HG03378 (cell line): ENCODE data around the gene SLC43A3.

Source experiments
- ATAC-seq: cut with Tn5 transposase; IDR thresholded peaks from one replicate; pipeline ENCODE4 v1.9.1; 2021; ENCODE audit warnings: mild to moderate bottlenecking, moderate library complexity; ENCODE audit not compliant: unreplicated experiment

The SLC43A3 gene

DNA sequence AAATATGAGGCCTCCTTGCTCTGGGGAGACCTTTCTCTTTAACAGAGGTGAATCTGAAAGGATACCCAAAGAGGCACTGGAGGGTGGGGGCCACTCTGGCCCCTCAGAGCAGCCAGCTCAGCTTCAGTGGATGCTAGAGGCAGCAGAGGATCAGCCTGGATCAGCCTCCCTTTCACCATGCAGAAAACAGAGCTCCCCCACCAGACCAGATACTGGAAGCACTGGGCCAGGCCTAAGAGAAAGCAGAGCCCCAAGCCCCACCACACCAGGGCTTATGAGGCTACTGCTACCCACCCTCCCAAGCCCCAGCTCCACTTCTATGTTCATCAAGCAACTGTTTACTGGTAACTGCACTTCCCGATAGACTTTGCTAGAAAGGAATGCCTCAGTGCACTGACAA lies 4.0 kb upstream of the SLC43A3 start:
- no peak for ATAC-seq

DNA sequence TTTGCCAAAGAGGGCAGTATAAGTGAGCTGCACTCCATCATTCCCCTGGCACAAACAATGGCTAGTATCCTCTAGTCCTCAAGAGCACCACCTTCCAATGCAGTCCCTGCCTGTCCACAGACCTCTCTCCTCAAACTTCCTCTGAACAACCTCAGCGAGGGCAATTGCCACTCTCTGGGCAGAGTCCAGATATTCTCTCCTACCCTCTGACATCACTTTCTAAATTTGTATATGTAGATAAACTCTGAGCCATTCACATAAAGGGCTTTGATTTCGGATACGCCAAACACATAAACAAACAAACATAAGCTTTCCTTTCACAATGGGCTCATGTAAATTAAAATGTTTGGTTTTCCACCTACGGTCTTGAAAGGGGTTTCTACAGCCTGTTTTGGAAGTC lies 3.0 kb upstream of the SLC43A3 start:
- no peak for ATAC-seq

DNA sequence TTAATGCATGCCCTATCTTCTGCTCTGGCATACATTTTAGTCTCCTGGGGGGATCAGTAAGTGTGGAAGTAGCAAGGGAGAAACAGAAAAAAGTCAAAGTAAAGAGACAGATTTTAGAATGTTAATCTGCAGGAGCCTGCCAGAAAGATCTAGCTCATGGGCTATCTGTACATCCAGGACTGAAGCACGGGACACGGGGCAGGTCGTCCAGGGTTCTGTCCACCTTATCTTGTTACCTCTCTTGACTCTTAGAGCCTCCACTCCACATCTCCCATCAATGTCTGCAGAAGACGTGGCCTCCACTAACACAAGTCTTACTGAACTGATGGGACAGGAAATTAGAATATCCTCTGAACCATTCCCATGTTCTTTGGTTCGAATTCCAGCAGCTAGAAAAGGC lies 1.7 kb upstream of the SLC43A3 start:
- ATAC-seq = no peak

DNA sequence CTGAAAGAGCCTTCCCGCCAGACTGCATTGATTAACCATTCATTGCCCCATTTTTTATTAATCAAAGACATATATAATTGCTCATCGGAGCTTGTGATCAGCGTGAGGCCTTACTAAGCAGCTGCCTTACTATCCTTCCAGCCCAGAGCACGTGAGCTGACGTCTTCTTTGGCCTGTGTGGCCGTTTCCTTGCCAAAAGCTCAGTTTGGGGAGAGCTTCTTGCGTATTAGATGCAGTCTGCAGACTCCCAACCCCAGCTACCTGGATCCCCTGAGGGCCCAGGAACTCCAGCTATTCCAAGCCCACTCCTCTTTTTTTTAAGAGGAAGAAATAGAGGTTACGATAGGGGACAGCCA lies 784 bp upstream of the SLC43A3 start:
- ATAC-seq = no peak

DNA sequence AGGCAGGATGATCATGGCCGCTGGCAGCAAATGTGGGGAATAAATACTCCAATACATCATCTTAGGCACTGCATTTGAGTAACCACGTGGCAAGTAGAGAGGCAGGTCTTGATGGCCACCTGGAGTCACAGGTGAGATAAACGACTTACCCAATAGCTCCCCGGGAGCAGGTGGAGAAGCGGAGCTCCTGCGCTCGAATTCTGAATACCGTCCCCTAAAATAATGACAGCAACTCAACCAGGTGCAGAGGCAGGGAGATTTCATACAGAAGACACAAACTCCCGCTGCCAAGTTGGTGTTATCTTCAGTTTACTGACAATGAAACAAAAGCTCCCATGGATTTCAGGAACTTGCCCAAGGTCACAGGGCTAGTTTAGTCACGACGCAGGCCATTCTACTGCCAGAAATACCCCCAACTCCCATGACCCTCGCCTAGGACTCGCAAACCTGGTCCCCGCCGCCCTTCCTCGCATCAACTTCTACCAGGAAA lies 437 bp downstream of the SLC43A3 start:
- ATAC-seq = no peak

DNA sequence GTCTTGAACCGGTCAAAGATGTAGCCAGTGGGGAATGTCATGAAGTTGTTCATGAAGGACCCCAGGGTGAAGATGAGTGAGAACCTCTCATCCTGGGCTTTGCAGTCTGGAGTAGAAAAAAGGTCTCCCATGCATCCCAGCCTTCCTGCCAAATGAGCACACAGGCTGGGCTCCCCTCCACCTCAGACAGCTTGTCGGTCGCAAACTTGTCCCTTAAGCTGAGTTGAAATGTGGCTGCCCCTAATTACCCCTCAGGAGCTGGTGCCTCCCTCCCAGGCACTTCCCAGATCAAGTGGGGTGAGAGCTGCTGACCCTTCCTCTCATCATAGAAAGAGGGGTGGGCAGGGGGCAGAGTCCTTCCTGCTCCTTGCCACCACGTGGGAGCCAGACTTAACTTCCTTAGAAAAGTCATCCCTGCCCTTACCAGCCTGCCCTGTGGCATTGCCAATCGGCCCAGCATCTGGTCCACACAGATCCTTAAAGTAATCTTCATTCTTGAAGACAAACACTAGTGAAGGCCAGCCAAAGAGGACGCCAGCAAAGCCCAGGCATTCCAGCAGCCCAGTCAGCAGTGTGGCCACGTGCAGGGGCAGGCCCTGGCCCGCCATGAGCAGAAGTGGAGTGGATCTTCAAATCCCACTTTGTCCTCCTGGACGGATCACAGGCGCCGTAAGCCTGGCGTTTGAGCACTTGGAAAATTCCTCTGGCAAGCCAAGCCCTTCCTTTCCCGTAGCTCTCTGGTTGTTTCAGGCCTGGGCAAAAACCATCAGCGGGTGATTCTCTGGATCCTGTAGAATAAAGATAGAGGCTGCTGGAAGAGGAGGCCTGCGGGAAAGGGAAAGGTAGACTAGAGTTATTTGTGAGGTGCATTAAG lies 1.1 kb downstream of the SLC43A3 start:
- no peak for ATAC-seq

DNA sequence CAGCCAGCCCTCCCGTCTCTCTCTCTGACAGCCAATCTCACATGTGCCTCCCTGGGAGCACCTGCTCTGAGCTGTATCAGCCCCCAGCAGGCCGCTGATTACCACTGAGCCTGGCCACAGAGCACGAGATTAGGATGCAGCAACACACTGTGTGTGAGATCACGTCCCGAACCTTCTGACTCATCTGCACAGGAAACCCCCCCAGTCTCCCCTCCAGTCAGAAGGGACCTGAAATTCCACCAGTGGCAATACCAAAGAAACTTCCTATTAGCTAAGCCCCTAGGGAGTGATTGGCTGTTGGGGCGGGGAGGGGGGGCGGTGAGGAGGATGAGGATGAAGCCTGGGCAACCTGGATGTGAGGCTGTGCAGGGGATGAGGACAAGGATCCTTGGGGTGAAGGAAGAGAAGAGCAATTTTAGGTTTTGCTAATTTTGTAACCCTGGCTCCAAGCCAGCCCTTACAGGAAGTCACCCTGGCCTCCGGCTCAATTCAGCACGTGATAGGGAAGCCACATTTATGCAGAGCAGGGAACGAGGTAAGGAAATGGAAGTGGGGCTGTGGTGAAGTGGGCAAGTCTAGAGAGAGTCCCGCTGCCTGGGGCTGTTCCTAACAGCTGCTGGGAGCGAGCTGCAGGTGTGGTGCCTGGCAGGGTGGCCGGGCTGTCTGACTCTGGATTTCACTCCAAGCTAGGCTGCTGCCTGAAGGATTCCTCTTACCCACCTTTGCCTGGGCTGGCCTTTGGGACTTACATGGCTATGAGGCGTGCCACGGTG lies 1.9 kb downstream of the SLC43A3 start:
- ATAC-seq = peak; percentile 96

DNA sequence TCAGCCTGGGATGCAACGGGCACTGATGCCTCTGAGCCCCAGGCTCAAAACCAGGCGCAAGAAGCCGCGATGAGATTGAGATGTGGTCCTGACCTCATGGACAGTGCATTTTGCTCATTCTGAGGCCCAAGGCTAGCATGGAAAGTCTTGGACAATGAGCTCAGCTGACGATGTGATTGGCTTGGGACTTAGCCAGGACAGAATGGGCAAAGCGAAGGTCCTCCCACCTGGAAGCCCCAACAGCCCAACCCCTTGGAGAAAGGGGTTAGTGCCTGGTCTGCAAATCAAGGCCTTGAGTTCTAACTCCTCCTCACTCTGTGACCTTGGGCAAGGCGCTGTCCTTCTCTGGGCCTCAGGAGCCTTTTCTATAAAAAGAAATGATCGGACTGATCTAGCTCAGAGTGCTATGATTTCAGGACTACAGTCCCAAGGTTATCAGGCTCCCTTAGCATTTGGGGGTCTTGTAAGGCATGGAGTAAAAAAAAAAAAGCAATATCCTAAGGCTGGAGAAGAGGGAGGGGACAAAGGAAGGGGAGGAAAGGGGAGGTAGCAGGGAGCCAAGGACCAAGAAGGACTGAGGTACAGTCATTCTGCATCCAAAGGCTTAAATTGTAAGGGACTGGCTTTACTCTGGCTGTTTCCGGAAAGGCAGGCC lies 2.7 kb downstream of the SLC43A3 start:
- no peak for ATAC-seq

DNA sequence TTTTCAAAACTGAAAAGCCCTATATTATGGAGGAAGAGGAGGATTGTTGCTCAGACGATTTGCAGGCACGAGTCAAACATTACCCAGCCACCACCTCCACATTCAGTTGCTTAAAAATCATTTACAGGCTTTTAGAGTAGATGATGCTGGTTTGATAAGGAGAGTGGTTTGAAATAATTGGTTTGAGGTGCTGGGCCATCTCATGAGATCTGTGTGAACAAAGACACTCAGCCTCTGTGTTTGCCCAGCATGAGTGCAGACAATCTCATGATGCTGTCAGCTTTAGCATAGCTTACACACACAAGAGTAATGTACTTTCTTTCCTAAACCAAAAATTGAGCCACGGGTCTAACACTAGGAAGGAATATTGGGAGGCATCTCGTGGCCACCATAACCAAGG lies 4.3 kb downstream of the SLC43A3 start:
- ATAC-seq = no peak

DNA sequence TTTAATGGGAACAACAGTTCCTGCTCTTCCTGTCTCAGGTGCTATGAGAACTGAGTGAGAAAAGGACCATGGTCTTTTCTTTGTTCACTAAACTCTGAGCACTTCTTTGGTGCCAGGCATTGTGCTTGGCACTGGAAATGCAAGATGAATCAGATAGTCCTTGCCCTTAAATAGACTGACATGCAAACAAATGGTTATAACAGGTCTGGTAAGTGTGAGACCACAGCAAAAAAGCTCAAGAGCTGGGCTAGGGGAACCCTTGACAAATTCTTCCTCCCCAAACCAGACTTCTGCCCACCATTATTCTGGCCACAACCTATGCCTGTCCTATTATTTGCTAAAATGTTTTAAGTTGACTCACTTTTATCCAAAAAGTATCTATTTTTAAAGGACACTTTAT lies 5.1 kb downstream of the SLC43A3 start:
- no peak for ATAC-seq

DNA sequence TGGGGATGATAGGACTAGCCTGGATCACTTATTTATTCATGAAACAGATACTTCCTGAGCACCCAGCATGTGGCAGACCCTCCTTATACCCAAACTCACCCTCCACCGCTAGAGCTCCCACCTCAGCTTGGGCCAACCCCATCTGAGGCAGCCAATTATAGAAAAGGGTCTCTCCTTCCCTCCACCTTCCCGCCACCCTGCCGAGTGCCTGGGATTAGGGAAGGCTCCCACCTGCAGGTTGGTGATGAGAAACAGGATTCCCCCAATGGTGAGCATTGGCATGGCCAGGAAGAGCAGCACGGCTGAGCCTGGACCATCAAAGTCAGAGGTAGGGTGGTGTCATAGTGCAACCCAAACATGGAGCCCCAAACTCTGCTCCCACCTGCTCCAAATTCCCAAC lies 5.9 kb downstream of the SLC43A3 start:
- no peak for ATAC-seq

DNA sequence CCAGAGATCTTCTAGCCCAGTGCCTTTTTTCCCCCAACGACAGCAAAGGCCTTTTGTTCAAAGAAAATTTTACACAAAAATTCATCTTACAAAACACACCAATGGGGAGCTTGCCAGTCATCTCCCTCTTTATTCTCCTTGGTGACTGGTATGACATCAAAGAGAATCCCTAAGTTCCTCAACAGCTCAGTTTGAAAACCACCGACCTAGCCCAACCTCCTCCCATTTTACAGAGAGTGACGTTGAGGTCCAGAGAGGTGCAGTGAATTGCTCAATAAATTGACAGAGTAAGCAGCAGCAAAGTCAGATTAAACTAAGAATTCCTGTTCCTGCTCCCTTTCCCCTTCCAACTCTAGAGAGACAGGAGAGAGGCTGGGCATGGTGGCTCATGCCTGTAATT lies 7.8 kb downstream of the SLC43A3 start:
- ATAC-seq = no peak

DNA sequence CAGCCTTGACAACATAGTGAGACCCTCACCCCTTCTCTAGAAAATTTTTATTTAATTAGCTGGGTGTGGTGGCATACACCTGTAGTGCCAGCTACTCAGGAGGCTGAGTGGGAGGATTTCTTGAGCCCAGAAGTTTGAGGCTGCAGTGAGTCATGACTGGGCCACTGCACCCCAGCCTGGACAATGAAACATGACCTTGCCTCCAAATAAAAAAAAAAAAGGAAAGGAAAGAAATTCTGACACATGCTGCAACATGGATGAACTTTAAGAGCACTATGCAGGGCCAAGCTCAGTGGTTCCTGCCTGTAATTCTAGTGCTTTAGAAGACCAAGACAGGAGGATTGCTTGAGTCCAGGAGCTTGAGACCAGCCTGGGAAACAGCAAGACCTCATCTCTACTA lies 8.8 kb downstream of the SLC43A3 start:
- ATAC-seq = no peak

DNA sequence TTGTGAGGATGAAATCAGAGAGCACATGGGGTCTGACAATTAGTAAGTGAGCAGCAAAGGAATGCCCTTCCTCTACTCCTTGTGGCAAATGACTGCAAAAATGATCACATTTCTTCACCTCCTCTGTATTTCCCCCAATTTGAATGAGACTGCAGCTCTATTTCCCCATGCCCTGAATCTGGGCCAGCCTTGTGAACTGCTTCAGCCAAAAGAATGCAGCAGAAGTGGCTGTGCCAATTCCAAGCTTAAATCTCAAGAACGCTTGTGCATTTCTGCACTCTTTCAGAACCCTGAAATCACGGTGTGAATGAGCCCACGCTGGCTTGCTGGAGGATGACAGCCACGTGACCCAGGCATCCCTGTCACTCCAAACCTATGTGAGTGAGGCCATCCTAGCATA lies 9.9 kb downstream of the SLC43A3 start:
- no peak for ATAC-seq

DNA sequence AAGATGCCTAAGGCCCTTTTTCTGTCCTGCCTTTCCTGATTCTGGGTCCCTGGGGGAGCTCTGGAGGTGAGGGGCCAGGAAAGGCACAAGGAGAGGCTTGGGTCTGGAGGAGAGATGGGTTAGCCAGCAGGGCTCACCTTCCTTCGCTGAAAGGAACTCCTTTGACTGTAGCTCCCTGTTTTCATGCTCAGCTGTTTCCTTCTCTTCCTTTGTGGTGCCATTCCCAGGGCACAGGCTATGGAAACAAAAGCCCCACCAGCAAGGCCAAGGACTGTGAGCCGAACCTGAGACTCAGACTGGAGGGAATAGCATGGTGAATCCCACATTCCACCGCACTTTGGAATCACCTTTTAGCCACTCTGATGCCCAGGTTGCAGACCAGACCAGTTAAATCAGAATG lies 10.5 kb downstream of the SLC43A3 start:
- no peak for ATAC-seq

DNA sequence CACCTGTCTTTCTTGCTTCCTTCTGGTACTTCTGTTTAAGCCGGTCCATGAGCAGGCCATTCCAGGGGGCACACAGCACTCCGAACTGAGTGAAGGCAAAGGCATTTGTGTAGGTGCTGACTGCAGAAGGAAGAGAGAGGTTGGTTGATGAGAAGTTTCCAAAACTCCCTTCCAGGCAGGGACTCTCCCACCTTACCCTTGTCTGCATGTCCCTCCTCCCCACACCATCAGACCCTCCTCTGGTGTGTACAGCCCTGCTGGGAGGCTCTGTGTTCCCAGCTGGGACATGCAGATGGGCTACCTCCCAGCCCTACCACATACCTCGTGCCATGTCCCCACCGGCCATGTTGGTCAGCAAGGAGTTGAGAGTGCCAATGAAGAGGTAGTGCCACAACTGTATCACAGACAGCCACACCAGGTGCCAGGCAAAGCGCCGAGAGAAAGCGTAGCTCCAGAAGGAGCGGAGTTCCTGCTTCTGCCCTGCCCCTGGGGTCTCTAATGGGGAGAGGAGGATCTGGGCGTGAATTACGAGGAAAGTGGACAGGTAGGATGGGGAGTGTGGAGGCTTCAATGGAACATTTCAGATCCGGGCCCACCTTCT lies 12.2 kb downstream of the SLC43A3 start:
- ATAC-seq = no peak

DNA sequence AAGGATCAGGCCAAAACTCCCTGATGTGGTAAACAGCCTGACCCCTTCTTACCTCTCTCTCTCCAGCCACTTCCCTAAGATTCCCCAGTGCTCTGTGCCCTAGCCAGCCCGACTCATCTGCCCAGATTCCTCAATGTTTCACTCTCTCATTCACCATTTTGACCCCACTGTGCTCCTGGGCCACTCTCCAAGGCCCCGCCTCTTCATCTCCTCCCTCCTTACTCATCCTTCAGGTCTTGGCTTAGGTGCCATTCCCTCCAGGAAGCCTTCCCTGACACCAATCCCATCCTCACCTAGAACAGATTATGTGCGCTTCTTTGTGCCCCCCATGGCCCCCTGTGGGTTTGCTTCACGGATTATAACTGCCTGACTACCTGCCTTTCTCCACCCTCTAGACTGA lies 13.2 kb downstream of the SLC43A3 start:
- ATAC-seq = no peak

DNA sequence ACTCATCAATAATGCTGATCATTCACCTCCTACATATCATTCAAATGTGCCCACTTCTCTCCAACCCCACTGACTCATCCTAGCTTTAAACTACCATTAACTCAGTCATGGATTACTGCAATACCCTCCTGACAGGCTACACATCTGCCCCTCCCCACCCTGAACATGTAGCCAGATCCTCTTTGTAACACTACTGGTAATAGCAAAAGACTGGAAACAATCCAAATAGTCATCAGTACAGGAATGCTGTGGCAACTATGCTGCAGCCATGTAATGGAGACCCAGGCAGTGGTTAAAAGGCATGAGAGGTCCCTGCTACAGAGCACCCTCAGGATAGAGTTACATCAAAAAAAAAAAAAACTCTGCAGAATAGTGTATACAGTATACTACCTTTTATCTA lies 16.6 kb downstream of the SLC43A3 start:
- no peak for ATAC-seq

DNA sequence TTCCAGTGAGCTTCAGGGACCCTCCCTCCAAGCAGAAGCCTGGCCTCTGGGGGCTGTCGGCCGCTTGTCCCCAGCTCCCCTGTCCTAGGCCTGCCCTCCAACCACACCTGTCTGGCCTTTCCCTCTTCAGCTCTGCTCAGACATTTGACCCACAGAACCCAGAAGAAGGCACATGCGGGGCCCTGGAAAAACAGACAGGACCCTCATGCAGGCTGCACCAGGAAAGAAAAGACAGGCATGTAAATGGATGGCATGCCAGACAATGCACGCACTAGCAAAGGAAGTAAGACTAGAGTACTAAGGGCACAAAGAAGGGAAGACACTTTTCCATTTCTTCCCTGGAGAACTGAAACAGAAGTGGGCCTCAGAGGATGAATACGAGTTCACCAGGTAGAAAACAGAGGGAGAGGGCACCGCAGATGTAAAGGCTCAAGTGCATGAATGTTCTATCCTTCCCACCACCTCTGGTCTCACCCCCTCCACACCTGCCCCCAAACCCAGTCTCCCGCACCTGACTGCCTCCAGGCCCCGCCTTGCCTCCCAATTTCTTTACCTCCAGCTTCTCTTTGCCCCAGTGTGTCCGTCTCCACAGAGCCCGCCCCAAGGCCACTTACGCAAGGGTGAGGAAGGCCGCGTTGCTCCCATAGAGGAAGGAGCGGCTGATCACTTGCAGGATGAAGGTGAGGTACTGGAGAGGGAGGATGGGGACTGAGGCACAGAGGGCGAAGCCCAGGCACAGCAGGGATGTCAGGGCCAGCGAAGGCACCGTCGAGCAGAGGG lies 17.4 kb downstream of the SLC43A3 start:
- ATAC-seq = no peak

DNA sequence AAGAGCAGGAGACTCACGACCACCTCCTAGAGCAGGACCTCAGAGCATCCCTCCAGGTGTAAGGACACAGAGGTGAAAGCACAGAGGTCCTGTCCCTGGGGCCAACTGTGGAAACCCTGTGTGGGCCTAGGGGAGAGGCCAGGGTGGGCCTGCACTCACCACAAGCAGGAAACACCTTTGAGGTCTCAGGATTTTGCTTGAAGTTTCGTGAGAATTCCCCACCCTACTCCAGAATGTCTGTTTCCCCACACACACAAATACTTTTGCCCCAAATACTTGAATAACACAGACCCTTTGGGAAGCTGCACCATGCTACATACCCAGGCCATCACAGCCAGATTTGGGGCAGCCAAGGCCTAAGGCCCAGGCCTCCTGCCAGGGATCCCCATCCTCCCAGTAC lies 18.1 kb downstream of the SLC43A3 start:
- no peak for ATAC-seq
